ACC112 (cell line): ENCODE measurements around the gene WBP11.
A peak's percentile ranks its signal among the peaks of the same experiment; 100 is the strongest.

Source experiments
- H2AFZ ChIP-seq: fragments of 200-600 bp; sonication (generic); one replicate; pipeline ENCODE4 v1.6.0; 2017; ENCODE audit warnings: antibody characterized with exemption, low read length; ENCODE audit not compliant: unreplicated experiment
- H3K27ac ChIP-seq: fragments of 200-600 bp; sonication (generic); 2 replicates; pipeline ENCODE4 v1.5.1; 2014; ENCODE audit warnings: low read depth, mild to moderate bottlenecking, antibody characterized with exemption, low read length, moderate library complexity
- H3K27me3 ChIP-seq: fragments of 200-600 bp; sonication (generic); 2 replicates; pipeline ENCODE4 v1.6.1; 2014; ENCODE audit warnings: mild to moderate bottlenecking, antibody characterized with exemption, low read length, moderate library complexity, mixed read lengths; ENCODE audit not compliant: insufficient read depth
- H3K36me3 ChIP-seq: fragments of 200-600 bp; sonication (generic); 2 replicates; pipeline ENCODE4 v1.6.1; 2016; ENCODE audit warnings: mild to moderate bottlenecking, antibody characterized with exemption, low read length, moderate library complexity, mixed read lengths; ENCODE audit not compliant: insufficient read depth
- H3K4me1 ChIP-seq: fragments of 200-600 bp; sonication (generic); one replicate; pipeline ENCODE4 v1.6.1; 2016; ENCODE audit warnings: low read length, mixed read lengths; ENCODE audit not compliant: insufficient read depth, unreplicated experiment, control insufficient read depth
- H3K4me3 ChIP-seq: fragments of 200-600 bp; sonication (generic); 2 replicates; pipeline ENCODE4 v1.5.1; 2014; ENCODE audit warnings: mild to moderate bottlenecking, low read depth, low read length
- H3K79me2 ChIP-seq: fragments of 200-600 bp; sonication (generic); one replicate; pipeline ENCODE4 v1.6.0; 2016; ENCODE audit warnings: low read length; ENCODE audit not compliant: control insufficient read depth, unreplicated experiment, insufficient read depth

WBP11 gene

DNA sequence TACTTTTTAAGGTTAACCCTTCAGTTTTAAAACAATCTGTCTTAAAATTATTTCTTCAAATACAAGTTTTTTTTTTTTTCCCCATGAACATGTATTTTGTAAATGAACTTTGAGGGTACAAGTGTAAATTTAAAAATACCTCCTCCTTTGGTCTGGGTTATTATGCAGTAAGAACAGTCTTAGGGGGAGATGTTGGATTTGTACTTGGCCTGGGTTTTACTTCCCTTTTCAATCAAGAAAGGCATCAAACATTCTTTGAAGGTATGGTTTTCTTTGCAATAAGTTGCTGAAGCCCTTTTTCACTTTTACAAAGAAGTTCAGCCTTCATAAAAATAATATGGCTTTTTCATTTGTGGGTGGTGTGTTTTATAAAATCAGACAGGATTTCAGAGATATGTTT, 20.5 kb downstream of the WBP11 start:
- no peak overlapping the region for H2AFZ ChIP-seq
- no peaks in the 10 kb centered on the region; the same call in 1 of the 2 replicates for H3K36me3 ChIP-seq
- H3K4me3 ChIP-seq, result no peak overlapping the region
- H3K4me1 ChIP-seq, result peaks cover 5% of the 10 kb centered on the region
- H3K27ac ChIP-seq, result no peak overlapping the region
- no peaks in the 10 kb centered on the region for H3K27me3 ChIP-seq
- no peaks in the 10 kb centered on the region for H3K79me2 ChIP-seq

- Histone ChIP-seq H3K27me3 (no peaks in the 10 kb centered on the region), H2AFZ (no peak overlapping the region), H3K4me3 (no peak overlapping the region), H3K79me2 (peaks cover 5% of the 10 kb centered on the region), H3K27ac (no peak overlapping the region), H3K4me1 (peaks cover 17% of the 10 kb centered on the region), H3K36me3 (no peaks in the 10 kb centered on the region)
Measured at GRCh38 chr12:14781563-14781962, 21.7 kb downstream of the WBP11 start.

DNA sequence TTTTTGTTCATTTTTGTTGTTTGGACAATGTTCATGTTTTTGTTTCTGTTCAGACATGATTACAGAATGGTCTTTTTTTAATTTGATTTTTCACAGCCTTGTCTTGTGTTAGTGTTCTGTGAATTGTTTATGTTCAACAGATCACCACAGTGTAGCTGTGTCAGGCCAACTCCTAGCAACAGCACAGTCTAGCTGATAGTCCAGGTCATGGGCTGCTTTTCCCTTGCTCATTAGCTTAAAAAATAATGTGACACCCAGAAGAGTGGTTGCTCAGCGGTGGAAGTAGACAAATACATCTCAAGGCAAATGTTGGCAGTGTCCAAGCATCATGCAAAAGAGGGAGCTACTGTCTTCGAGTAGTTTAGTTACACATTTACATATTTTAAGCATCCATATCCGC, 22.4 kb downstream of the WBP11 start:
- Histone ChIP-seq H3K27me3 (no peaks in the 10 kb centered on the region), H3K4me3 (0 out of 2 replicates have a peak overlapping the region, but pooled peaks have one; percentile 16), H3K79me2 (peaks cover 12% of the 10 kb centered on the region), H3K27ac (no peak overlapping the region), H2AFZ (no peak overlapping the region), H3K36me3 (no peaks in the 10 kb centered on the region), H3K4me1 (peaks cover 24% of the 10 kb centered on the region)

GRCh38 chr12:14779834-14780233, 23.4 kb downstream of the WBP11 start:
- no peaks in the 10 kb centered on the region for H3K27me3 ChIP-seq
- no peak overlapping the region for H3K27ac ChIP-seq
- peaks cover 22% of the 10 kb centered on the region for H3K79me2 ChIP-seq
- H3K4me1 ChIP-seq, result peaks cover 25% of the 10 kb centered on the region
- no peaks in the 10 kb centered on the region for H3K36me3 ChIP-seq
- H2AFZ ChIP-seq, result no peak overlapping the region
- no peak overlapping the region for H3K4me3 ChIP-seq

DNA sequence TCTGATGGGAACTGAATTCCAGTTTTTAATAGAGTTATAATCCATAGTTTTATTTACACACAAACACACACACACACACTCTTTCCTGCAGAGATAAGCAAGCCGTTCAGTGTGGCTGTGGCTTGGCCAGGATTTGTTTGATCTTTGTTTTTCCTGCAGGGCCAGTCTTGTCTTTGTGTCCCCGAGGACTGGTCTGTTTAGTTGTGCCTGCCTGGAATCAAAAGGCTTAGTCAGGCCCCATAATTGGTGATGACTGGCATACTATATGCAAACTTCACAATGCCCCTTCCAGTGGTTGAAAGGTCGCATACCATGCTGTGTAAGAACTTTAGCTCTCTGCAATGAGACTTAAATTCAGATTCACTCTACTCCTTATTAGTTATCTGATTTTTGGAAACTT, 26.0 kb downstream of the WBP11 start:
- Histone ChIP-seq H3K79me2 (peaks cover 29% of the 10 kb centered on the region), H3K4me3 (peak overlapping the region; percentile 96; the same call in 1 of the 2 replicates), H3K27ac (peak overlapping the region; percentile 49), H3K27me3 (no peaks in the 10 kb centered on the region), H3K4me1 (peaks cover 25% of the 10 kb centered on the region), H2AFZ (no peak overlapping the region), H3K36me3 (no peaks in the 10 kb centered on the region)

DNA sequence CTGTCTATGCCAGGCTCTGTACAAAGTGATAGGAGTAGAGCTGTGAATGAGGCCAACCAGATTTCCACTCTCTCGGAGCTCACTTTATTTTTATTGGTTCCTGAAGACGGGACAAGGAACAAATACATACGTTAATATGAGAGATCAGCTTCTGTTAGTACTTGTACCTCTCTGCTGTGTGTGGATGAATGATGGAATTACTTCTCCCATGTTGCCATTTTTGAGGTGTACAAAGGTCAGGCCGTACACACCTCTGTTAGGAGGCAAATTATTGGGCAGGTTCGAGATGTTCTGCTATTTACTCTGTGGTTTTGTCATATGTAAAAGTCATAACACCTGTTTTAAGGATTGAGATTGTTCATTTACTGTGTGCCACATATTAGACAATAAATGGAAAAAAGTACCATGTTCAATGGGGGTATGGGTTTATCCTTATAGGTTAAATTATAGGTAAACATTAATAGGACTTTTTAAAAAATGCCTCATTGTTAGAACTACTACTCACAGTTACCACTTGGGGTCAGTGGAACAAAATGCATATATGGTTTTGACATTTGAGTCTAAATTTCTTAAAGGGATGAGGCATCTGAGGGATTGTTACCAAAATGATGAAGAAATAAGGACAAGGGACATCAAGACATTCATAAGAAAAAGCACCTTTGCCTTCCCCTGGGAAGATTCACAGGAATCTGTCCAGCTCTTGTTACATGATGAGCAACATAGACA, 26.9 kb downstream of the WBP11 start:
- Histone ChIP-seq H2AFZ (no peak overlapping the region), H3K36me3 (no peaks in the 10 kb centered on the region), H3K4me1 (peaks cover 28% of the 10 kb centered on the region), H3K27me3 (no peaks in the 10 kb centered on the region), H3K4me3 (peak overlapping the region; percentile 96), H3K79me2 (peaks cover 29% of the 10 kb centered on the region), H3K27ac (peak overlapping the region; percentile 90)

- no peaks in the 10 kb centered on the region for H3K36me3 ChIP-seq
- H3K4me1 ChIP-seq, result peaks cover 28% of the 10 kb centered on the region
- peak overlapping the region; percentile 90 for H3K27ac ChIP-seq
- peak overlapping the region; percentile 96 for H3K4me3 ChIP-seq
- no peaks in the 10 kb centered on the region for H3K27me3 ChIP-seq
- H2AFZ ChIP-seq, result peak overlapping the region; percentile 57
- peaks cover 31% of the 10 kb centered on the region for H3K79me2 ChIP-seq
Measured at GRCh38 chr12:14775636-14775980, 27.7 kb downstream of the WBP11 start.

DNA sequence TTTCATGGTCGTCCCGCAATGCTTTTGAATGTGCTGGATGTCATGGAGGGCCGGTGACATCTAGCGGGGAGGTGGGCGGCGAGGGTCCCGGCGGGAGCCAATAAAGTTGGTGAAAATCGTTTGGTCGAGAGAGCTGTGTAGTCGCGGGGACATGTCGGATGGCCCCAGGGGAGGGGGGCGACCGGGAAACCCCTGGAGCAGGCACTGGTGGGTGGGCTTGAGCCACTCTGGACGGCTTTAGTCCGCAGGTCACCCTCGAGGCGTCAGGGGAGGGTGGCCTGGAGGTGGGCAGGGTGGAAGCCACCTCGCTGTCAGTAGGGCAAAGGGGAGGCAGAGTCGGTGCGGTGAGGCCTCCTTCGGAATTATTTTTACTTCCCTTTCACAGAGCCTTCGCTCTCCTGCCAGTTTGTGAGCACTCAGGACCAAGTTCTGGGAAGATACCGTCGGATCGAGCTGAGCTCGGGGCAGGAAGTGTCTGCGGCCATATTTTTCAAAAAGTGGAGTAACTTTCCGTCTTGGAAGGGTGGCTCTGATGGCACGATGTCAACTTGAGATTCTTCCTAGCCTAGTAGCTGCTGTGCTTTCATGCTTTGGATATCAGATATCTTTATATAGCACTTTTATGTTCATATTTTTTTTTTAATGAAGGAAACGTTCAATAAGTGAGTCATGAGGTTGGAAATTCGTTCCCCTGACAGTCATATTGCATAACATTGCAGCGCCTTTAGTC, 28.2 kb downstream of the WBP11 start:
- peak overlapping the region; percentile 90 for H3K27ac ChIP-seq

DNA sequence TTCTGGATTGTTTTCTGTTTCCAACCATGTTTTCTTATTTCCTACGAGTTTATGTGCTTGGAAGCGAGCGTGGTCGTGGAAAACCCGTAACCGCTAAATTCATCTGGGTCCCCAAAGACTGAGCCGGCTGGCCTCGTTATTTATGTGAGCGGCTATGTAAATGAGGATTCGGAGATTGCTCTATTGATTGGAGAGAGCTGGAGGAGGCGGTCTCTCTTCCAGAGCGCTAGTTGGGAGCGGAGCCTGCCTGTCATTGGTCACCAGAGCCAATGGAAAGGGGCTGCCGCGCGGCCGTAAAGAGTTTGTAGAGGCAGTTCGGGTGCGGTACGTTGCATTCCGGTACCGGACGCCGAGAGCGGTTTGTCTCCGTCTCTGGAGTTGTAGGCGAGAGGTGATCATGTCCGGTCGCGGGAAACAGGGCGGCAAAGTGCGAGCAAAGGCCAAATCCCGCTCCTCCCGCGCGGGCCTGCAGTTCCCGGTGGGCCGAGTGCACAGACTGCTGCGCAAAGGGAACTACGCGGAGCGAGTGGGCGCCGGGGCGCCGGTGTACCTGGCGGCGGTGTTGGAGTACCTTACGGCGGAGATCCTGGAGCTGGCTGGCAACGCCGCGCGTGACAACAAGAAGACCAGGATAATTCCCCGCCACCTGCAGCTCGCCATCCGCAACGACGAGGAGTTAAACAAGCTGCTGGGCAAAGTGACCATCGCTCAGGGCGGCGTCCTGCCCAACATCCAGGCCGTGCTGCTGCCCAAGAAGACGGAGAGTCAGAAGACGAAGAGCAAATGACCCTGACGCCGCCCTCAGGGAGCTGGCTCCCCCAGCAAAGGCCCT, 29.0 kb downstream of the WBP11 start:
- no peaks in the 10 kb centered on the region for H3K36me3 ChIP-seq
- peak overlapping the region; percentile 90 for H3K27ac ChIP-seq
- no peaks in the 10 kb centered on the region for H3K27me3 ChIP-seq
- peaks cover 44% of the 10 kb centered on the region for H3K79me2 ChIP-seq
- peak overlapping the region; percentile 96 for H3K4me3 ChIP-seq
- peak overlapping the region; percentile 66 for H2AFZ ChIP-seq
- H3K4me1 ChIP-seq, result peaks cover 25% of the 10 kb centered on the region

More for the DNA sequence above, 28.2 kb downstream of the WBP11 start:
- Histone ChIP-seq H3K79me2 (peaks cover 37% of the 10 kb centered on the region), H2AFZ (peak overlapping the region; percentile 57), H3K27me3 (no peaks in the 10 kb centered on the region), H3K4me3 (peak overlapping the region; percentile 96), H3K4me1 (peaks cover 27% of the 10 kb centered on the region), H3K36me3 (no peaks in the 10 kb centered on the region)

DNA sequence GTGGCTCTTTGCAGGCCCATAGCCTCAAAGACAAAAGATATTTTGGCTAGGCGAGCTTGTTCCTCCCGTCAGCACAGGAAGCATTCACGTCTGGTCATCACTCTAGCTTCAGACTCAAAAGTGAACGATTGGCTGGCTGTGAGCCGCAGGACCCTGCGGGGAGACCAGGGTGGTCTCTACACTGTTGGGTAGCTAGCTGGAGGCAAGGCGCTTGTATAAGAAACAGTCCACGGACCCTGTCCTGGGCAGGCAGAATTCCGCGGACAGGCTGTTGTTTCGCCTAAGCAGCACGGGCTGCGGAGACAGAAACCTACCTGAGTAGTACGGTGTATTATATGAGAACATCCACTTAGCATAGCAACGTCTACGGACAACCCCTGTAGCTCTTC, 29.6 kb downstream of the WBP11 start:
- Histone ChIP-seq H3K4me3 (peak overlapping the region; percentile 96), H3K27me3 (no peaks in the 10 kb centered on the region), H3K4me1 (peaks cover 25% of the 10 kb centered on the region), H3K79me2 (peaks cover 49% of the 10 kb centered on the region), H3K27ac (peak overlapping the region; percentile 18), H3K36me3 (no peaks in the 10 kb centered on the region), H2AFZ (peak overlapping the region; percentile 66)
